Activated CD4-positive, alpha-beta T cell treated with anti-CD3 and anti-CD28 coated beads, Interleukin-2, Interleukin-4, amounts not matched to agents 100 ng/mL and 50 ng/mL, durations not matched to agents 16 hours and 8 hours (primary cell): ENCODE measurements around the gene SLCO2B1.

Source experiments
- DNase-seq: peaks from one replicate; pipeline ENCODE4 v3.0.0-alpha.2; 2020; ENCODE audit warnings: low spot score

The SLCO2B1 gene

GRCh38 chr11:75248924-75249256, 98.0 kb downstream of the SLCO2B1 start:
- no peak for DNase-seq

- DNase-seq: no peak
Observed at GRCh38 chr11:75249704-75250103, 98.8 kb downstream of the SLCO2B1 start.

- DNase-seq: no peak
Observed at GRCh38 chr11:75254326-75254725, 103.4 kb downstream of the SLCO2B1 start.
